DND-41 (cell line): ENCODE measurements around the gene XRCC5.

Source experiments
- EZH2 ChIP-seq: IDR thresholded peaks from 3 replicates; pipeline ENCODE4 v1.6.1; 2012; ENCODE audit warnings: borderline replicate concordance, low read depth, mild to moderate bottlenecking, moderate library complexity, low read length, inconsistent platforms; ENCODE audit not compliant: severe bottlenecking
- TF ChIP-seq, protein P1 (sequence below): IDR thresholded peaks from 2 replicates; pipeline ENCODE4 v1.5.1; 2012; ENCODE audit warnings: borderline replicate concordance, low read length, moderate library complexity, mild to moderate bottlenecking; ENCODE audit not compliant: poor library complexity, severe bottlenecking; ENCODE audit errors: extremely low read depth

DNA sequence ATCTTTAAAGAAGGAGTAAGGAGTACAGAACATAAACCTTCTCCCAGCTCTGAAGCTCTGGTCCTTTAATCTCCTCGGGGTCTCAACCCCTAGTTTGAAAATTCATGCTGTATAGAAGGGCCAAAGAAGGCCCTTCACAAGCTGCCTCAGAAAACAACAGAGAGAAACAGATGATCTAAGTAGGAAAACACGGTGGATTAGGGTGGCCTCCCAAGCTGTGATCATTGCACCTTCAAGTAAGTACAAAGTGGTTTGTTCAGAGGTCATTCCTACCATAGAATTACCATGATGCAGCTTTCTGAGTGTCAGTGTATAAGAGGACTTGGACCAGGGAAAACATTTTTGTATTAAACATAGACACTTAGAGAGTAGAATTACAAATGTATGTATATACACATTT lies 16.5 kb upstream of the XRCC5 start:
- TF ChIP-seq, protein P1, sequence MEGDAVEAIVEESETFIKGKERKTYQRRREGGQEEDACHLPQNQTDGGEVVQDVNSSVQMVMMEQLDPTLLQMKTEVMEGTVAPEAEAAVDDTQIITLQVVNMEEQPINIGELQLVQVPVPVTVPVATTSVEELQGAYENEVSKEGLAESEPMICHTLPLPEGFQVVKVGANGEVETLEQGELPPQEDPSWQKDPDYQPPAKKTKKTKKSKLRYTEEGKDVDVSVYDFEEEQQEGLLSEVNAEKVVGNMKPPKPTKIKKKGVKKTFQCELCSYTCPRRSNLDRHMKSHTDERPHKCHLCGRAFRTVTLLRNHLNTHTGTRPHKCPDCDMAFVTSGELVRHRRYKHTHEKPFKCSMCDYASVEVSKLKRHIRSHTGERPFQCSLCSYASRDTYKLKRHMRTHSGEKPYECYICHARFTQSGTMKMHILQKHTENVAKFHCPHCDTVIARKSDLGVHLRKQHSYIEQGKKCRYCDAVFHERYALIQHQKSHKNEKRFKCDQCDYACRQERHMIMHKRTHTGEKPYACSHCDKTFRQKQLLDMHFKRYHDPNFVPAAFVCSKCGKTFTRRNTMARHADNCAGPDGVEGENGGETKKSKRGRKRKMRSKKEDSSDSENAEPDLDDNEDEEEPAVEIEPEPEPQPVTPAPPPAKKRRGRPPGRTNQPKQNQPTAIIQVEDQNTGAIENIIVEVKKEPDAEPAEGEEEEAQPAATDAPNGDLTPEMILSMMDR, result no peak
- no peak for TF ChIP-seq EZH2
